Spinal cord (tissue), 10 donors: ENCODE measurements around the gene SPATA25. TPM values are rescaled to one million over a fixed set of nuclear protein-coding genes. Genes with fewer than 3 reads are reported as not detected.

ENCODE experiments used
- DNase-seq, 6 donors: peaks; one replicate each; pipeline versions ENCODE4 v3.0.0 to v3.0.0-alpha.2; 2013 to 2015; ENCODE audit warnings: low spot score in 6 of 6, low read depth in 4 of 6
- H3K27ac ChIP-seq: one replicate; pipeline ENCODE4 v1.5.1; 2013; ENCODE audit warnings: low read depth, low read length, control low read depth
- H3K27me3 ChIP-seq: one replicate; pipeline ENCODE4 v1.6.1; 2013; ENCODE audit warnings: low read length; ENCODE audit not compliant: control insufficient read depth, insufficient read depth
- H3K36me3 ChIP-seq: one replicate; pipeline ENCODE4 v1.6.1; 2013; ENCODE audit warnings: low read length; ENCODE audit not compliant: control insufficient read depth, insufficient read depth
- H3K4me1 ChIP-seq: one replicate; pipeline ENCODE4 v1.6.1; 2013; ENCODE audit warnings: low read length; ENCODE audit not compliant: control insufficient read depth, insufficient read depth
- H3K4me3 ChIP-seq: one replicate; pipeline ENCODE4 v1.5.1; 2013; ENCODE audit warnings: low read depth, low read length, control low read depth
- H3K9me3 ChIP-seq: one replicate; pipeline ENCODE4 v1.6.1; 2013; ENCODE audit warnings: low read length; ENCODE audit not compliant: control insufficient read depth, insufficient read depth
- WGBS: methylation state at CpG from one replicate; pipeline ENCODE4 v1.1.5; 2013; ENCODE audit warnings: missing lambda C conversion rate; ENCODE audit not compliant: insufficient coverage; 5-methylcytosine and 5-hydroxymethylcytosine counted together
- polyA plus RNA-seq, 2 donors: library from polyadenylated mRNA; unstranded; fragments of 120-200 nt; gene quantifications; one replicate each; pipeline ENCODE4 v1.2.1, GENCODE V29; 2013; ENCODE audit not compliant: insufficient read length in 2 of 2
- total RNA-seq, 2 donors: library from RNA; depleted of rRNA in 1 of 2; stranded (reverse); fragments of 120-200 nt in 1 of 2; fragments of >200 nt in 1 of 2; gene quantifications; one replicate each; pipeline versions ENCODE4 v1.2.3 to v1.2.4, GENCODE V29; 2013 to 2014
- donor health status: healthy.

The SPATA25 gene
- total and polyA plus RNA-seq, 4 donors, result 1.3 to 5.6 (median 2.8) TPM

- no peaks in the 10 kb centered on the region for H3K9me3 ChIP-seq
- peaks cover 58% of the 10 kb centered on the region for H3K36me3 ChIP-seq
- no peak overlapping the region for H3K4me3 ChIP-seq
- DNase-seq, result no peak
- 81% methylated on average over 5 of the region's 10 CpGs for WGBS
- no peaks in the 10 kb centered on the region for H3K27me3 ChIP-seq
- peaks cover 3% of the 10 kb centered on the region for H3K4me1 ChIP-seq
- H3K27ac ChIP-seq, result no peak overlapping the region
These were observed 45.9 kb downstream of the SPATA25 start for GRCh38 chr20:45841407-45842129.

GRCh38 chr20:45840700-45841198, 46.7 kb downstream of the SPATA25 start:
- WGBS, result 90% methylated on average over 23 of the region's 25 CpGs
- Histone ChIP-seq H3K27me3 (no peaks in the 10 kb centered on the region), H3K4me1 (peaks cover 9% of the 10 kb centered on the region), H3K9me3 (no peaks in the 10 kb centered on the region), H3K4me3 (no peak overlapping the region), H3K27ac (no peak overlapping the region), H3K36me3 (peaks cover 56% of the 10 kb centered on the region)
- no peak for DNase-seq

GRCh38 chr20:45836841-45837240, 50.6 kb downstream of the SPATA25 start:
- Histone ChIP-seq H3K36me3 (peaks cover 36% of the 10 kb centered on the region), H3K4me1 (peaks cover 31% of the 10 kb centered on the region), H3K27me3 (no peaks in the 10 kb centered on the region), H3K4me3 (no peak overlapping the region), H3K27ac (no peak overlapping the region), H3K9me3 (no peaks in the 10 kb centered on the region)
- peak in 1 of 6 donors; percentile 44 for DNase-seq
- WGBS, result 0% methylated on average over 1 of the region's 1 CpG

Other genes starting within 250 kb of the SPATA25 start
- not detected for gene WFDC11, start 217.4 kb downstream of the SPATA25 start, total RNA-seq
- gene WFDC11, start 217.4 kb downstream of the SPATA25 start, polyA plus RNA-seq, result not detected
- gene WFDC13, start 185.6 kb downstream of the SPATA25 start, total RNA-seq, result not detected
- gene WFDC13, start 185.6 kb downstream of the SPATA25 start, polyA plus RNA-seq, result not detected
- gene WFDC10B, start 182.6 kb downstream of the SPATA25 start, total RNA-seq, result not detected
- not detected for gene WFDC10B, start 182.6 kb downstream of the SPATA25 start, polyA plus RNA-seq
- not detected for gene SPINT4, start 165.3 kb downstream of the SPATA25 start, total RNA-seq
- gene SPINT4, start 165.3 kb downstream of the SPATA25 start, polyA plus RNA-seq, result not detected
- gene WFDC3, start 95.7 kb downstream of the SPATA25 start, total RNA-seq, result 1 to 10 TPM in 1 of 2 donors, under 1 TPM in 1; 0.59 to 2.8 TPM
- gene WFDC3, start 95.7 kb downstream of the SPATA25 start, polyA plus RNA-seq, result 1 to 10 TPM; 2.5 to 3.0 TPM
- 10 to 100 TPM; 15.3 to 20.3 TPM for gene DNTTIP1, start 95.7 kb downstream of the SPATA25 start, total RNA-seq
- 10 to 100 TPM; 38.9 to 40.5 TPM for gene DNTTIP1, start 95.7 kb downstream of the SPATA25 start, polyA plus RNA-seq
- gene UBE2C, start 75.0 kb downstream of the SPATA25 start, total RNA-seq, result 10 to 100 TPM in 1 of 2 donors, 1 to 10 TPM in 1; 7.1 to 31.7 TPM
- 10 to 100 TPM; 27.0 to 36.0 TPM for gene UBE2C, start 75.0 kb downstream of the SPATA25 start, polyA plus RNA-seq
- 1 to 10 TPM; 1.1 to 2.4 TPM for gene TNNC2, start 60.3 kb downstream of the SPATA25 start, total RNA-seq
- gene TNNC2, start 60.3 kb downstream of the SPATA25 start, polyA plus RNA-seq, result 1 to 10 TPM; 3.2 to 8.8 TPM
- gene SNX21, start 53.8 kb downstream of the SPATA25 start, total RNA-seq, result 10 to 100 TPM; 23.8 to 40.4 TPM
- gene SNX21, start 53.8 kb downstream of the SPATA25 start, polyA plus RNA-seq, result 10 to 100 TPM; 35.8 to 40.7 TPM
- 10 to 100 TPM; 27.8 to 37.9 TPM for gene ACOT8, start 30.2 kb downstream of the SPATA25 start, total RNA-seq
- gene ACOT8, start 30.2 kb downstream of the SPATA25 start, polyA plus RNA-seq, result 10 to 100 TPM; 38.7 to 46.3 TPM
- 1 to 10 TPM; 8.8 to 9.3 TPM for gene ZSWIM3, start 30.0 kb downstream of the SPATA25 start, total RNA-seq
- 1 to 10 TPM; 6.1 to 7.2 TPM for gene ZSWIM3, start 30.0 kb downstream of the SPATA25 start, polyA plus RNA-seq
- 10 to 100 TPM in 1 of 2 donors, 1 to 10 TPM in 1; 5.5 to 12.0 TPM for gene ZSWIM1, start 6.4 kb downstream of the SPATA25 start, total RNA-seq
- 10 to 100 TPM; 15.9 to 18.3 TPM for gene ZSWIM1, start 6.4 kb downstream of the SPATA25 start, polyA plus RNA-seq
- 1 to 10 TPM; 2.4 to 6.3 TPM for gene NEURL2, start 3.6 kb upstream of the SPATA25 start, total RNA-seq
- 1 to 10 TPM; 3.6 to 7.0 TPM for gene NEURL2, start 3.6 kb upstream of the SPATA25 start, polyA plus RNA-seq
- 10 to 100 TPM; 29.4 to 58.4 TPM for gene CTSA, start 3.7 kb upstream of the SPATA25 start, total RNA-seq
- gene CTSA, start 3.7 kb upstream of the SPATA25 start, polyA plus RNA-seq, result 100 to 1,000 TPM in 1 of 2 donors, 10 to 100 TPM in 1; 75.7 to 102 TPM
- 100 to 1,000 TPM in 1 of 2 donors, 10 to 100 TPM in 1; 73.7 to 471 TPM for gene PLTP, start 24.5 kb upstream of the SPATA25 start, total RNA-seq
- 100 to 1,000 TPM; 222 to 234 TPM for gene PLTP, start 24.5 kb upstream of the SPATA25 start, polyA plus RNA-seq
- gene PCIF1, start 47.1 kb upstream of the SPATA25 start, total RNA-seq, result 10 to 100 TPM; 13.0 to 15.9 TPM
- gene PCIF1, start 47.1 kb upstream of the SPATA25 start, polyA plus RNA-seq, result 10 to 100 TPM; 46.0 to 49.9 TPM
- gene ZNF335, start 84.6 kb upstream of the SPATA25 start, total RNA-seq, result 10 to 100 TPM in 1 of 2 donors, 1 to 10 TPM in 1; 9.9 to 12.9 TPM
- 10 to 100 TPM; 18.3 to 21.6 TPM for gene ZNF335, start 84.6 kb upstream of the SPATA25 start, polyA plus RNA-seq
- gene MMP9, start 121.3 kb upstream of the SPATA25 start, total RNA-seq, result 1 to 10 TPM in 1 of 2 donors, under 1 TPM in 1; 0.88 to 6.2 TPM
- under 1 TPM; 0.11 to 0.41 TPM for gene MMP9, start 121.3 kb upstream of the SPATA25 start, polyA plus RNA-seq
- gene SLC12A5, start 141.6 kb upstream of the SPATA25 start, total RNA-seq, result 10 to 100 TPM; 26.2 to 84.7 TPM
- 100 to 1,000 TPM; 176 to 191 TPM for gene SLC12A5, start 141.6 kb upstream of the SPATA25 start, polyA plus RNA-seq
- 10 to 100 TPM; 12.3 to 30.1 TPM for gene NCOA5, start 202.3 kb upstream of the SPATA25 start, total RNA-seq
- 10 to 100 TPM; 49.9 to 50.7 TPM for gene NCOA5, start 202.3 kb upstream of the SPATA25 start, polyA plus RNA-seq
- 1 to 10 TPM; 1.6 to 6.3 TPM for gene CD40, start 230.7 kb upstream of the SPATA25 start, total RNA-seq
- gene CD40, start 230.7 kb upstream of the SPATA25 start, polyA plus RNA-seq, result 1 to 10 TPM; 4.8 to 6.5 TPM